HK-2 (cell line): ENCODE measurements around the gene SLC44A5.
"Not testable (repeated sequence)": the region's sequence is repeated elsewhere in the genome, so short reads cannot be mapped to it uniquely, and the experiment has no call there.

ENCODE experiments used
- DNase-seq: peaks from one replicate; pipeline ENCODE4 v3.0.0-alpha.2; 2018; ENCODE audit not compliant: unreplicated experiment

The SLC44A5 gene

GRCh38 chr1:75461808-75462325, 149.0 kb downstream of the SLC44A5 start:
- no peak for DNase-seq

DNA sequence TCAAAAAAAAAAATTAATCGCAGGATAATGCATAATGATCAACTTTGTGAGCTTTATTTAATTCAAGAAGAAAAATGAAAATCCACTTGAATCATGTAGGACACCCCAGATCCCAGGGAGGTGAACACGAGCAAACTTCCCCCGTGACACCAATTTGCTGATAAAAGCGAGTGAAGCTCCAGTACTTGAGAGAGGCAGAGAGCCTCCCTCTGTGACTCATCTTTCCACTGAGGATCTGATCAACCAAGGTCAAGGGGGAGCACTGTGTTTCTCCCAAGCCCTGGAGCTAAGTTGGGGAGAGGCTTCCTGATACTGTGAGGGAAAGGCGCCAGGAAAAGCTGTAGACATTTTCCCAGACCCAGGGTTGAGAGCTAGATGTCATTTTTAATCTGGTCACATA, 160.9 kb downstream of the SLC44A5 start:
- no peak for DNase-seq

DNA sequence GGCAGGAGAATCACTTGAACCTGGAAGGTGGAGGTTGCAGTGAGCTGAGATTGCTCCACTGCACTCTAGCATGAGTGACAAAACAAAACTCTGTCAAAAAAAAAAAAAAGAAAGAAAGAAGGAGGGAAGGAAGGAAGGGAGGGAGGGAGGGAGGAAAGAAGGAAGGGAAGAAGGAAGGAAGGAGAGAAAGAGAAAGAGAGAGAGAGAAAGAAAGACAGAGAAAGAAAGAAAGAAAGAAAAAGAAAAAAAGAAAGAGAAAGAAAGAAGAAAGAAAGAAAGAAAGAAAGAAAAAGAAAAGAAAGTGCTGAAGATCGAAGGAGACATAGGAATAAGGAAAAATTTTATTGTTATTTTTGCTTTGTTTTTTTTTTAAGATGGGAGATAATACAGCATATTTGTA, 166.7 kb downstream of the SLC44A5 start:
- no peak for DNase-seq

GRCh38 chr1:75440274-75440673, 170.6 kb downstream of the SLC44A5 start:
- no peak for DNase-seq

DNA sequence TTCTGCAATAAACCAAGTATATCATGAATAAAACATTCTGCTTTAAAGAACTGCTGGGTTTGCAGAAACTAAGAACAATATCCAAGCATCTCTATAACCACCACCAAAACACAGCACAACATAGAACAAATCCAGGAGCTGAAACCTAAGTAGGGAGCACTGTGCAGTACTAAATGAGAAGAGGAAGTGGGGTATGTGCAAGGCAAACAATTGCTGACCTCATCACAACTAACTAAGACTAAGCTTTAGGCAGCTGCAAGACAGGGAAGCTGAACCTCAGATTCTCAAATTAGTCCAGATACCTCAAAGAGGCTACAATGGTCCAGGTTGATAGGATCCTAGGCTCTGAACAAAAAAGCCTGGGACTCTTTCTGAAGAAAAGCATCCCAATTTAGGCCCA, 172.6 kb downstream of the SLC44A5 start:
- DNase-seq = no peak

DNA sequence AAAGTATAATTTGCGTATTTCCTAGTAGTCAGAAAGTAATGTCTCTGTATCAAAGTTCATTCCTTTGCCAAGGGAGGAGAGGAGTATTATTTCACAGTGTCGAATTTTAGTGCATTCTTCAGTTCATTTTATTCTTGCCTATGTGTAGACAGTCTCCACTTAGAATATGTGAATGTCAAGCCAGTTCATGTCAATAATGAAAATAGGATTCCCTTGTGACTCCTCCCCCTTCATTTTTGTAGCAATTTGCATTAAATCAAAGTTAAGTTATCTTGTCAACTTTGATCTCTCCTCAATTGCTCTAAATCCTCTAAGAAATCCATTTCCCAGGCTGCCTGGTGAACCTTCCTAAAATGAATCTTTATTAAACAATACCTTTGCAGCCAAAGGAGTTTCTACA, 179.1 kb downstream of the SLC44A5 start:
- DNase-seq = no peak

DNA sequence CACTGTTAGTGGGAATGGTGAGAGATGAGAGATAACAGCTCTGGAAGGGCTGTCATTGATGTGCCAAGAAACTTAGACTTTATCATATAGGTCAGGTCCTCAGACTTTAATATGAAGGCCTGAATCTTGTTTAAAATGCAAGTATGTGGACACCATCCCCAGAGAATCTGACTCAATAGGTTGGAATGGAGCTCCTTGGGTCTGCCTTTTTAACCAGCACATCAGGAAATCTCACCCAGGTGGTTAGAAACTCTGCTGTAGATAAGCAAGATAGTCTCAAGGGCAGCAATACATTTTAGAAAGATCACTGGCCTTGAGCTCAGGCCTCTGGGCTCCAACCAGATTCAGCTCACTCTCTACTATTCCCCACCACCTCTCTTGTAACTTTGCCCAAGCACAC, 180.4 kb downstream of the SLC44A5 start:
- DNase-seq = no peak

DNA sequence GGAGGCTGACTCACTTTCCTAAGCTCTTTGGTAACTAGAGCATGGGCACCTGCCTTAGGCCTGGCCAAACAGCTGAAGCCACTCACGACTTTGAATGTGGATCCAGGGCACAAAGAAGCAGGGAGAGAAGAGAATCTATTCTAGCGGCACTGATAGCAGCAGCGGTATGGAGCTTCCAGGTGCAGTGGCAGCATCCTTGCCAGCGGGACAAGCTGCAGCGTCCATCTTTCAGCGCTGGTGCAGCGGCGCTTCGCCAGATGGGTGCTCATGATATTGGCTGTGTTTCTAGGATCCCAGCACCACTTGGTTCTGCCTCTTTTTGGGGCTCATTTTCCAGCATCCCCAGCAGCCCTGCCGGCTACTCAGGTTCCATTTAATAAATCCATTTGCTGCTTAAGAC, 184.2 kb downstream of the SLC44A5 start:
- DNase-seq = no peak

- DNase-seq = no peak
These were observed 185.8 kb downstream of the SLC44A5 start for GRCh38 chr1:75425001-75425650.

DNA sequence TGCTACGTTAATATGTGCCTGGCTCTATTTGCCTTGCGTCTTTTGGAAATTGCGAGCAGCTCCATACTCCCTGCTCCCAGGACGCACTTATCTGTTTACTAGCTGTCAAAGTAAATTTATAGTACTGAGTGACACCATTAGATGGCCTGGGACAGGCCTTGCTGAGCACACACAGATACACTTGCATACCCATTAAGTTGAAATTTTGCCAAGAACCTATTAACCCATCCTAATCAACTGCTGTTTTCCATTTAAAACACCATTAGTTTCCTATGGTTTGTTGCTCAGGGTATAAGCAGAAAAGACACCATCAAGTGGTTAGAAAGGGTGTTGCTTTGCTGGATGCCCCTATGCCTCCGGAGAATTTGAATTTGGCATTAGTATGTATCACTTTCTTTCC, 187.3 kb downstream of the SLC44A5 start:
- DNase-seq = no peak

DNA sequence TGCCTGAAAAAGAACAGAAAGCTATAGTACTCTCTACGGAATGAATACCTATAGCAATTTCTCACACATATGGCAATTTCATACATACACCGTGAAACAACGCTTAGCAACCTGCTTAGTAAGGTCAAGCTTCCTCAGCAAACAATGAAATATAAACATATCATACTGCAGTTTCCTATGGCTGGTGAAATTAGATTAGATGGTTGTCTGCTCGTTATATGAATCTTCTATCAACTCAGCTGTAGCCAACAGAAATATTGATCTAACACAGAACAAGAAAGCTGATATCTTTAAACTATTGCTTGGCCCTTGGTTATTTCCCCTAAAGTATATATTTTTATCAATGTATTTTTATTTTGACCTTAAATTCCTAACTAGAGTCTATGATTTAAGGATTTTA, 187.8 kb downstream of the SLC44A5 start:
- DNase-seq = no peak

DNA sequence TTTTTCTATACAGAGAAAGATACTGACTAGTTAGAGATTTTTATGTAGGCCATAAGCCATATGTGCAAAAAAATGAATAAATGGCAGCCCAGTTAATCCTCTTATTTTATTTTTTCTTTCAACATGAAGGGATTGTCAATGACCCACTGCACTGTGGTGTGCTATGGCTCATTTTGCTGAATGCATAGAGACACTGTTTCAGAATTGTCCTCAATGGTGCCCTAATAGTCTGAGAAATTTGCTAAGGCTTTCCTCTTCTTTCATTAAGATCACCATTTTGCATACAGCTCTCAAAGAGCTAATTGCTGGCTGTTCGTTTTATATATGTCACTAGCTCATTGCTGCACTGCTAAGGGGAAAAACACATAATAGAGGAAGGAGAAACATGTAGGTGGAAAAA, 189.5 kb downstream of the SLC44A5 start:
- no peak for DNase-seq

DNA sequence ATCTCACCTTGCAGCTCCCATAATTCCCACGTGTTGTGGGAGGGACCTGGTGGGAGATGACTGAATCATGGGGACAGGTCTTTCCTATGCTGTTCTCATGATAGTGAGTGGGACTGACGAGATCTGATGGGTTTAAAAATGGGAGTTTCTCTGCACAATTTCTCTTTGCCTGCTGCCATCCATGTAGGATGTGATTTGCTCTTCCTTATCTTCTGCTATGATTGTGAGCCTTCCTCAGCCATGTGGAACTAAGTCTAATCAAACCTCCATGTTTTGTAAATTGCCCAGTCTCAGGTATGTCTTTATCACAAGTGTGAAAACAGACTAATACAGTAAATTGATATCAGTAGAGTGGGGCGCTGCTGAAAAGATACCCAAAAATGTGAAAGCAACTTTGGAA, 195.7 kb downstream of the SLC44A5 start:
- no peak for DNase-seq

DNA sequence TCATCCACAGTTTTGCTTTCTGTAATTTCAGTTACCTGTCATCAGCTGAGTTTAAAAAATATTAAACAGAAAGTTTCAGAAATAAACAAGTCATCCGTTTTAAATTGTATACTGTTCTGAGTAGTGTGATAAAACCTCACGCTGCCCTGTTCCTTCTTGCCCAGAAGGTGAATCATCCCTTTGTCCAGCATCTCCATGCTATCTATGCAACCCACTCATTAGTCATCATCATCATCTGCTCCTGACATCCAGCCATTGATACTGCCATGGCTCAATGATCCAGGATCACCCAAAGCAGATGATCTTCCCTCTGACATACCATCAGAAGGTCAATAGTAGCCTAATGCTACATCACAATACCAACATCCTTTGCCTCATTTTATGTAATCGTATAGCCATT, 198.3 kb downstream of the SLC44A5 start:
- no peak for DNase-seq

DNA sequence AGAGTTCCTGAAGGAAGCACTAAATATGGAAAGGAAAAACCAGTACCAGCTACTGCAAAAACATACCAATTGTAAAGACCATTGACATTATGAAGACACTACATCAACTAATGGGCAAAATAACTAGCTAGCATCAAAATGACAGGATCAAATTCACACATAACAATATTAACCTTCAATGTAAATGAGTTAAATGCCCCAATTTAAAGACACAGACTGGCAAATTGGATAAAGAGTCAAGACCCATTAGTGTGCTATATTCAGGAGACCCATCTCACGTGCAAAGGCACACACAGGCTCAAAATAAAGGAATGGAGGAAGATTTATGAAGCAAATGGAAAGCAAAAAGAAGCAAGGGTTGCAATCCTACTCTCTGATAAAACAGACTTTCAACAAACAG, 206.2 kb downstream of the SLC44A5 start:
- not testable (repeated sequence) for DNase-seq

DNA sequence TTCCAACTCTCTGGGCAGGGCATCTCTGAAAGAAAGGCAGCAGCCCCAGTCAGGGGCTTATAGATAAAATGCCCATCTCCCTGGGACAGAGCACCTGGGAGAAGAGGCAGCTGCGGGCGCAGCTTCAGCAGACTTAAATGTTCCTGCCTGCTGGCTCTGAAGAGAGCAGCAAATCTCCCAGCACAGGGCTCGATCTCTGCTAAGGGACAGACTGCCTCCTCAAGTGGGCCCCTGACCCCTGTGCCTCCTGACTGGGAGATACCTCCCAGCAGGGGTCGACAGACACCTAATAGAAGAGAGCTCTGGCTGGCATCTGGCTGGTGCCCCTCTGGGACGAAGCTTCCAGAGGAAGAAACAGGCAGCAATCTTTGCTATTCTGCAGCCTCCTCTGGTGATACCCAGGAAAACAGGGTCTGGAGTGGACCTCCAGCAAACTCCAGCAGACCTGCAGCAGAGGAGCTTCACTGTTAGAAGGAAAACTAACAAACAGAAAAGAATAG, 207.7 kb downstream of the SLC44A5 start:
- DNase-seq = not testable (repeated sequence)

GRCh38 chr1:75400716-75401115, 210.2 kb downstream of the SLC44A5 start:
- no peak for DNase-seq

GRCh38 chr1:75396745-75397144, 214.2 kb downstream of the SLC44A5 start:
- DNase-seq = no peak

DNA sequence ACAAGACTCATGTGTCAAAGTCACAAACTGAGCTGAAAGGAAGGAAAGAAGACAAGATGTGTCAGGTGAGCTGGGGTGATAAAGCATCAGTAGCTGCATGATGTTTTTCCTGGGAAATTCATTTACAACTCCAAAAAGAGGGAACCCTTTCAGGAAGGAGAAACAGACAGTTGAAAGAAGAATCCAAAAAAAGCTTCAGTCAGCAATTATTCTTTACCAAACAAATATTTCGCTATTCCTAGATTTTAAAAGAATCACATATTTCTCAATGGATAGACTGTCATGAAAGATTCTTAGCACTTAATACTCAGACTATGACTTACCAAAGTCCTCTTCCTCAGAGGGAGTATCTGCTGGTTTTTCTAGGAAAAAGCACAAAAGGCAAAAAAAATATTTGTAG, 214.7 kb downstream of the SLC44A5 start:
- no peak for DNase-seq

GRCh38 chr1:75394386-75395139, 216.4 kb downstream of the SLC44A5 start:
- DNase-seq = no peak

GRCh38 chr1:75392278-75392677, 218.6 kb downstream of the SLC44A5 start:
- DNase-seq = no peak

- not testable (repeated sequence) for DNase-seq
These were observed 235.2 kb downstream of the SLC44A5 start for GRCh38 chr1:75375476-75376447.
